LNCAP (cell line): ENCODE measurements around the gene CCDC154.

Experiments
- TF ChIP-seq, protein P1 (sequence below): fragments of 450-650 bp; IDR thresholded peaks from 2 replicates; pipeline ENCODE4 v1.5.1; 2017; ENCODE audit warnings: mild to moderate bottlenecking

CCDC154 gene

DNA sequence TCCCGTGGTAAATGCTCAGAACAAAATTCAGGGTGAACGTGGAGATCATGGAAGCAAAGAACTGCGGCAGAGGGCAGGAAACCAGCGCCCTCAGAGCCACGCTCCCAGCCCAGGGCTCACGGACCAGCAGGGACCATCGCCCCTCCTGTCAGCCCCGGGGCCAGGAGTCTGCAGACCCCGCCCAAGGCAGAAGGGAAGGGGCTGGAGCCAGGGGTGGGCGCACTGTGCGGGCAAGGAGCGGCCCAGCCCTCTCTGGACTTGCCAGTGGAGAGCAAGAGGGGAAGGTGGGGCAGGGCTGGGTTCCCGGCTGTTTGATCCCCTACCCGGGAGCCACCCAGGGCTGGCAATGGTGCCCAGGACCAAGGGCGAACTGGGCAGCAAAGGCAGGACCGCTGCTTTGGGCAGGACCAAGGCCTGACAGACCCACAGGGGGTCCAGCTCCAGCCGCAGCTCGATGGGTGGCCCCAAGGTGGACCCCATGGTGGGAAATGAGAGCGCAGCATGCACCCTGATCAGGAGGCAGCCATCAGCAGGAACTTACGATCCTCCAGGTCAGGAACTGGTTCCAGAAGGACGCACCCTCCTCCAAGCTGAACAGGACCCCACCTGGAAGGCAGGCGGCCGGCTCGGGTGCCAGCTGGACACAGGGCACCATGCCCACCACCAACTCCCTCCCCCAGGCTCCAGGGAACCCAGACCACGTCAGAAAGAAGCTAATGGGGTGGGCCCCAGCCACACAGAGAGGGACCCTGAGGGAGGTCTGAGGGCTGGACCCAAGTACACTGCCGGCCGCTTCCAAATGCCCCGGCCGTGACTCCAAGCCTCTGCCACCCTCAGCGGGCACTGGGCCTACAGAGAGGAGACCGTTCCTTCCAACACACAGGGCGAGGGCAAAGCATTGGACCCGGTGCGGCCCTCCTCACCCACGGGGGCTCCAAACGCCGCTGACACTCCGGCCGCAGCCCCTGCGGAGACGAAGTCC is 11.1 kb upstream of the CCDC154 start:
- TF ChIP-seq, protein P1, sequence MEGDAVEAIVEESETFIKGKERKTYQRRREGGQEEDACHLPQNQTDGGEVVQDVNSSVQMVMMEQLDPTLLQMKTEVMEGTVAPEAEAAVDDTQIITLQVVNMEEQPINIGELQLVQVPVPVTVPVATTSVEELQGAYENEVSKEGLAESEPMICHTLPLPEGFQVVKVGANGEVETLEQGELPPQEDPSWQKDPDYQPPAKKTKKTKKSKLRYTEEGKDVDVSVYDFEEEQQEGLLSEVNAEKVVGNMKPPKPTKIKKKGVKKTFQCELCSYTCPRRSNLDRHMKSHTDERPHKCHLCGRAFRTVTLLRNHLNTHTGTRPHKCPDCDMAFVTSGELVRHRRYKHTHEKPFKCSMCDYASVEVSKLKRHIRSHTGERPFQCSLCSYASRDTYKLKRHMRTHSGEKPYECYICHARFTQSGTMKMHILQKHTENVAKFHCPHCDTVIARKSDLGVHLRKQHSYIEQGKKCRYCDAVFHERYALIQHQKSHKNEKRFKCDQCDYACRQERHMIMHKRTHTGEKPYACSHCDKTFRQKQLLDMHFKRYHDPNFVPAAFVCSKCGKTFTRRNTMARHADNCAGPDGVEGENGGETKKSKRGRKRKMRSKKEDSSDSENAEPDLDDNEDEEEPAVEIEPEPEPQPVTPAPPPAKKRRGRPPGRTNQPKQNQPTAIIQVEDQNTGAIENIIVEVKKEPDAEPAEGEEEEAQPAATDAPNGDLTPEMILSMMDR = no peak

DNA sequence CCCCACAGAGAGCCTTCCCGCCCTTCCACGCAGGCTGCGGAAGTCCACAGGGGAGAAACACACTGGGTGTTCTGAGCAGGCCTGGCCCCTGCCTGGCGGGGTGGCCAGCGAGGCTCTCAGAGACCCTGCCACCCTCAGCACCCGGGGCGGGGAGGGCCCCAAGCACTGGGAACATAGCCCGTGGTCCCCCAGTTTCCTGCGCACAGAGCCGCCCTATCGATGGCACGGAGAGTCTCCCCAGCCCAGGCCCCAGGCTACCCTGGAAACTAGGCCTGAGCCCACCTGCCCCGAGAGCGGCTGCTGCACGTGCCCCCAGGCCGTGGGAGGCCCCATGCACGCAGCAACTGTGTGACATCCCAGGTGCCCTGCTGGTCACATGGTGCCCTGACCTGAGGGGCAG is 10.2 kb upstream of the CCDC154 start:
- TF ChIP-seq, protein P1 = no peak

DNA sequence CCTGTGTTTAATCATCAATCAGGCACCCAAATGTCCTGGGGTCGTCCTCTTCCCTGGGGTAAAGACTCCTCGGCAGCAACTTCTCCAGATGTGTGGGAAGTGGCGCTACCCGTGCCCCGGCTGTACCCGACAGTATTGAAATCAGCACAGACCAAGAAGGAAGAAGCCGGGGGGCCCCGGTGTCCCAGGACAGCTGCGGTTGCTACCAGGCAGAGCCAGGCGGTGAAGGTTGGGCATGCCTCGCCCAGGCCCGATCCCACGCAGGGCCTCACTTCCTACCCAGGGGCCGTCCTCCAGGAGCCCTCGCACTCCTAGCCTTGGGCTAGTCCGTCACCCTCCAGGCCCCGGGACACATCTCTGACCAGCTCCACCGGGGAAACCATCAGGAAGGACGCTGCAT is 9.0 kb upstream of the CCDC154 start:
- TF ChIP-seq, protein P1 = no peak

DNA sequence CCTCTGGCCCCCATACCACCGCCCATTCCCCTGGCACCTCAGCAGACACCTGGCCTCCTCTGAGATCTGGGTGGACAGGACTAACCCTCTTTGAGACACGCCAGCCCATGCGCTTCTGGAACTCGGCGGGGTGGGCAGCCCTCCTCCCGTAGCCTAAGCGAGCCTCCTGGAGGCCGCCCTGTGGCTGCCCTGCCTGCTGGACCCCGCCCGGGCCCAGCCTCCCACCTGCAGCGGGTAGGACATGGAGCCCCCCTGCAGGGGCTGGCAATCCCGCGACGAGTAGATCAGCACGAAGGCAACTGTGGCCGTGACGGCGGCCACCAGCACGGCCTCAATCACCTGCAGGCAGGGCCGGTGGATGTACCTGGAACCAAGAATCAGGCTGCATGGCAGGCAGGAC is 8.2 kb upstream of the CCDC154 start:
- TF ChIP-seq, protein P1 = no peak

DNA sequence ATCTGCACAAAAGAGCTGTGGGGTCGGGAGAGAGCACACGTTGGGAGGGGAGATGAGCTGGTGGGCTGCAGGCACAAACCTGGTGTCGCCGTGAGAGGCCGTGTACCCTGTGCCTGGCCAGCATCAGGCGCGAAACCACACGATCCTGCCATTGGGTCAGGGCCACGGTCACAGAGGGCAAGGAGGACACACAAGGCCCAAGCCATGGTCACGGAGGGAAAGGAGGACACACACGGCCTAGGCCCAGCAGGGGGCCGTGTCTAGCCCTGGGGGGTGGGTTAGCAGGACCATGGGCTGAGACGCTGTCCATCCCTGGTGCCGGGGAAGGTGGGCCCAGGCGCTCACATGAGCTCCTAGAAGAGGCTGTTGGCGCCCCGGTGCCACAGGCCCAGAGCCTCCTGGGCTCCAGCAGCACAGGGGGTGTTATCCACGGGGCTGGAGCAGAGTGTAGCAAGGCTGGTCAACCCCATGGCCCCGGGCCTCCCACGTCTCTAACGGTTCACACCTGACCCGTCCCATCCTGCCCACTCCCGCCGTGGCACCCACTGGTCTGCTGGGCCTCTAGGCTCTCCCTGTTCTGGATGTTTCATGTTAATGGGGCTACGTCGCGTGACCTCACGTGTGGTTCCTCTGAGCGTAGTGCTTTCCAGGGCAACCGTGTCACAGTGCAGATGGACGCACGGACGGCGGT is 7.5 kb upstream of the CCDC154 start:
- TF ChIP-seq, protein P1 = no peak

DNA sequence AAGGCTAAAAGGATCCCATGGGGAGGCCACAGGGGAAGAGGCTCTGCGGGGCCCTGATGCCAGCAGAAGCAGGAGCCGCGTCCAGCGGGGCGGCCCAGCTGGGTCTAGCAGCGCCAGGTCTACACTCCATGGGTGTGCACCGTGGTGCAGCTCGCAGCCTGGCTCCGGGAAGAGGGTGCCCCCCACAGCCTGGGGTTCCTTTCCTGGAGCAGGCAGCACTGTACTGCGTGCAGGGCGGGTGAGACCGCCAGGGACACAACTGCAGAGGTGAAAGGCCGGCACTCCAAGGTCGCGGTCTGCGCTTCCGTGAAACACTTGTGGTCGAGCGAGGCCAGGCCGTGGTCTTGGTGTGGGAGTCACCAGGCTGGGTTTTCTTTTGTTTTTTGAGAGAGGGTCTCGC is 6.5 kb upstream of the CCDC154 start:
- TF ChIP-seq, protein P1 = no peak

DNA sequence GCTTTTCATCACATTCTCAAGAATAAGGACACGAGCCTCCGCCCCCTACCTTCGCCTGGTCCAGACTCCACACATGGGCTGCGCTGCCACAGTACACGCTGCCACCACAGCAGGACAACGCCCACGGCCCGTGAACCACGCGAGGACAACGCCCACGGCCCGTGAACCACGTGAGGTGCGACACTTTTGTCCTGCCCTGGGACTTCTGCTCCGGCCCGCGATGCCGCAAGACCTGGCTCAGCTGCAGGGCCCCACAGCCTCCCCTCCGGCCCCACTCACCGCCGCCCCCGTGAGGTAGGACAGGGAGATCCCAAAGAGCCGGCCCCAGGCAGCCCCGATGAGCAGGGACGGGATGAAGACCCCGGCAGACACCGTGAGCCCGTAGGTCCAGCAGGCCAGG is 5.9 kb upstream of the CCDC154 start:
- TF ChIP-seq, protein P1 = no peak
